T-helper 2 cell (primary cell): ENCODE data around the gene SCARF2.
"Not testable (repeated sequence)": the region's sequence is repeated elsewhere in the genome, so short reads cannot be mapped to it uniquely, and the experiment has no call there.

Experiments
- DNase-seq, 5 experiments: peaks; one replicate each; pipeline versions ENCODE4 v3.0.0 to v3.0.0-alpha.2; 2012 to 2022

SCARF2 gene

GRCh38 chr22:20392365-20392881 lies 45.2 kb downstream of the SCARF2 start:
- DNase-seq, result not testable (repeated sequence)

GRCh38 chr22:20391222-20391621 lies 46.4 kb downstream of the SCARF2 start:
- DNase-seq, result no peak

DNA sequence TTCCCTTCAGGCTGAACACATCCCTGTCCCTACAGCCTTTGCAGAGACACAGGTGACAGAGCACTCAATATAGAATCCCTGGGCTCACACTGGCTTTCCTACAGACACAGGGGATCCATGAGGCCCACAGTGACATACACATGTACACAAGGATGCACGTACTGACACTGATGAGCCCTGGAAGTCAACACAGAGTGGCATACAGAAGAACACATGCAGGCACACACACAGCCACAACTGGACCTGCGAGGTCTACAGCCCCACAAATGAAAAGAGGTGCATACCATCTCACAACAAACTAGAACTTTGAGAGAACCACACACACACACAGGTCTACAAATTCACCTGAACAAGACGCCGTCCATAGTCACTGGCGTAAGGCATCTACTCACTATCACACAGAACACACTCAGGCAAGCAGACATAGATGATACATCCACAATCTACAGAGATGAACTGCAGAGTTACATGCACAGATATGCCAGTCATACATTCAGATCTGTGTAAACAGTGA lies 47.2 kb downstream of the SCARF2 start:
- DNase-seq, result no peak

GRCh38 chr22:20389288-20389687 lies 48.3 kb downstream of the SCARF2 start:
- no peak for DNase-seq

DNA sequence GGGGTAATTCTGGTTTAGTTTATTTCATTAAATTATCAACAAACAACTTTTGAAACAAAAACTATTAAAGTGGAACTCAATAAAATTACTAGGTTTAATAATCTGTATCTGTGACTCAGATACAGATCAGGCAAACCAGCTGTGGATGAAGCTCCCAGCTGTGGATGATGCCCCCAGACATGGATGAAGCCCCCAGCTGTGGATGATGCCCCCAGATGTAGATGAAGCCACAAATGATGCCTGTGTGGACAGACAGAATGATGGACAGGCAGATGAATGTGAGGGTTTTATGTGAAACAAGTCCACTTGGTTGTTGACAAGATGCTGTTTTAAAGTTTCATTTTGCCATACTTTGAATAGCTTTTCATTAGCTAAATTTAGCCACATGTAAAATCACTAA lies 49.4 kb downstream of the SCARF2 start:
- no peak for DNase-seq

- DNase-seq, result no peak
These were observed 50.7 kb downstream of the SCARF2 start for GRCh38 chr22:20386972-20387371.

- no peak for DNase-seq
These were observed 51.3 kb downstream of the SCARF2 start for GRCh38 chr22:20386336-20386735.

DNA sequence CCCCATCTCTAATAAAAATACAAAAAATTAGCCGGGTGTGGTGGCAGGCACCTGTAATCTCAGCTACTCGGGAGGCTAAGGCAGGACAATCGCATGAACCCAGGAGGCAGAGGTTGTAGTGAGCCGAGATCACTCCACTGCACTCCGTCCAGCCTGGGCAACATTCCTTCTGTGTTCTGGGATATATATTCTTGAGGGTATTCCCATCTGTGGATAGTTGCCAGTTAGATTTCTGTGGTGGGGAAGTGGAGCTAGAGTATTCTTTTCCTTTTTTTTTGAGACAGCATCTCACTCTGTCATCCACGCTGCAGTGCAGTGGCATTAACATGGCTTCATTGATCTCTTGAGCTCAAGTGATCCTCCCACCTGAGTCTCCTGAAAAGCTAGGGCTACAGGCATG lies 52.8 kb downstream of the SCARF2 start:
- no peak for DNase-seq

- DNase-seq, result no peak
These were observed 53.5 kb downstream of the SCARF2 start for GRCh38 chr22:20384171-20384570.

DNA sequence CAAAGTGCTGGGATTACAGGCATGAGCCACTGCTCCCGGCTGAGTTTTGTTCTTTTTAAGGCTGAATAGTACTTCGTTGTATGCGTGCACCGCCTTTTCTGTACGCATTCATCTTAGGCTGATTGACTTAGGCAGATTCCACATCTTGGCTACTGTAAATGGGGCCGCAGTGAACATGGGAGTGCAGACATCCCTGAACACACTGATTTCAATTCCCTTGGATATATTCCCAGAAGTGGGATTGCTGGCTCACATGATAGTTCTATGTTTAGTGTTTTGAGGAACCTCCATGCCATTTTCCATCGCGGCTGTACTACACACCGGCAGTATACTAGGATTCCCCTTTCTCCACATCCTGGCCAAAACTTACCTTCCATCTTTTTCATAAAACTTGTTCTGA lies 54.1 kb downstream of the SCARF2 start:
- no peak for DNase-seq

DNA sequence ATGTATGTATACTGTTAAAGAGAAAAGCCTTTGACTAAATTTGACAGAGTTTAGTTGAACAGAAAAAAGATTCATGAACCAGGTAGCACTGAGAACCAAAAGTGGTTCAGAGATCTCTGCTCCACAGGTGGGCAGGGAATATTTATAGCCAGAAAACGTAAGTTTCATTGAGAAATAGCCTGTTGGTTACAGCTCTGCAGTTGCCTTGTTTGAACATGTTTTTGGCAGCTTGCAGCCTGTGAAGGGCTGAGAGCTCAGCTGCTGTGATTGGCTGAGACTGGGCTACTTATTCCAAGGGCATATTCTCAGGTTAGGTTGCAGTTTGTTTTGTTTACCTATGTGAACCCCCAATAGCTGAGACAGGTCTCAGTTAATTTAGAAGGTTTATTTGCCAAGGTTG lies 57.1 kb downstream of the SCARF2 start:
- no peak for DNase-seq

- not testable (repeated sequence) for DNase-seq
These were observed 58.9 kb downstream of the SCARF2 start for GRCh38 chr22:20378684-20379083.

GRCh38 chr22:20378110-20378509 lies 59.5 kb downstream of the SCARF2 start:
- DNase-seq, result no peak

- not testable (repeated sequence) for DNase-seq
These were observed 60.6 kb downstream of the SCARF2 start for GRCh38 chr22:20376983-20377382.

DNA sequence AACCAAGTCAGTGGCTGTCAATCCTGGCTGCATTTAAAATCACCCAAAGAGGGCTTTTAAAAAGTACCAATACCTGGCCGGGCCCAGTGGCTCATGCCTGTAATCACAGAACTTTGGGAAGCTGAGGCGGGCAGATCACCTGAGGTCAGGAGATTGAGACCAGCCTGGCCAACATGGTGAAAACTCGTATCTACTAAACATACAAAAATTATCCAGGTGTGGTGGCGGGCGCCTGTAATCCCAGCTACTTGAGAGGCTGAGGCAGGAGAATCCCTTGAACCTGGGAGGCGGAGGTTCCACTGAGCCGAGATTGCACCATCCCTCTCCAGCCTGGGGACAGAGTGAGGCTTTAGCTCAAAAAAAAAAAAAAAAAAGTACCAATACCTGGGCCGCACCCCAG lies 61.3 kb downstream of the SCARF2 start:
- not testable (repeated sequence) for DNase-seq
